ENCODE results near the gene MTA1. TPM values are rescaled to one million over a fixed set of nuclear protein-coding genes. Genes with fewer than 3 reads are reported as not detected.
A peak's percentile ranks its signal among the peaks of the same experiment; 100 is the strongest.

Gene MTA1
- total and polyA plus RNA-seq, 10 of the 15 experiments (the other 5 are each of a cell fraction or from before 2014, with no cell fraction given), result 0.14 to 162 (median 30.6) TPM

DNA sequence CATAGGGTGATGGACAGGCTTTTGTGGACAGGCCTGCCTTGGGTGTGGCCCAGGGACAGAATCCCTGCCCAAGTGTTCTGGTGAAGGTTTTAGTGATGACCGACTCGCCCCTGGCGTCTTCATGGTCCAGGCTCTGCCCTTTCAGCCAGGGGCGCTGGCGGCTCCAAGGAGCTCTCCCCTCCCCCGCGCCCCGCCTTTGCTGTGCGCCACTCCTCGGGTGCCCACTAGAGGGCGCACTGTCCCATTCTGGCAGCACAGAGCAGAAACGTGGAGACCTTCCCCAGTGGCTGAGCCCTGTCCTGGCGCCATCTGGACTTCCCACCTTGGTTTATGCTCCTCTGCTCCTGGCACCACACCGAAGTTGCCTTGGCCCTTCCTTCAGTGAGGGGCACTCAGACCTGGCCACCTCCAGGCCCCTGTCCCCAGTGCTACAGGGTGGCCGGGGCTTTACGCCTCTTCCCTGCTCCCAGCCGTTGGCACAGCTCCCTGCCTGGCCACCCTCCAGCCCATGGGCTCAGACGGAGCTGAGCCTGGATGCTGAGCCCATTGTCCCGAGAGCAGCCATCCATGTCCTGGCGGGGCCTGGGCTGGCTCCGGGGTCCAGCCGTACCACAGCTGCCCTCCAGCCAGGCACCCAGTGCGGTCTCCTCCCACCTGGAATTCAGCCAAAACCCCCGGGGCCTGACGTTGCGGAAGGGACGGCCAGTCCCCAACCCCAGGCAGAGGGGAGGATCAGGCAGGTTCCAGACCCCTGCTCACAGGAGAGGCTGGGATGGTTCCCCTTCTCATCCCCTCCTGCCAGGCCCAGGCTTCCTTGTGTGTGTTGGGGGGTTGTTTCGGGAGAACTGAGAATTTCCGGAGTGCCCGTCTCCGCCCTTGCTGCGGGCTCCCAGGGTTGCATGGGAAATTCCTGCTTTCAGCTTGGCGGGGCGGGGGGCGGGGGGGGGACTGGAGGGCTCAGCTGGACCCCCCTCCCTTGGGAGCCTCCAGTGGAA lies 61.5 kb downstream of the MTA1 start:
- in situ Hi-C loops (cut with MboI), result no loop called here
- peak overlapping the region; percentile 5; the same call in 1 of the 2 replicates for H3K9ac ChIP-seq (ENCODE audit: control insufficient read depth, insufficient read depth, low read length)
- no peak overlapping the region; the same call in 1 of the 2 replicates for H3K27ac ChIP-seq (ENCODE audit: control insufficient read depth, insufficient read depth)
- no peaks in the 10 kb centered on the region; the same call in 2 of the 3 replicates for H3K9me3 ChIP-seq (replicated peaks; ENCODE audit: control insufficient read depth, insufficient read depth, low read length)
- no TSS peak for BruUV-seq (replicated peaks)
- peaks cover 2% of the 10 kb centered on the region in 2 experiments; a peak in 3 of 4 replicates for H3K27me3 ChIP-seq (replicated peaks in 1 of 2; ENCODE audit: control insufficient read depth in 2 of 2, insufficient read depth in 2 of 2, low read length in 1 of 2)
- peak overlapping the region; percentile 77 for H2AFZ ChIP-seq (ENCODE audit: control insufficient read depth, low read depth, low read length)
- SMC1A ChIA-PET (ENCODE audit: uncharacterized antibody, unreplicated experiment), result interaction anchor here (0.7 to 2.4 kb wide), 6 partner anchors 9 to 110 kb away, joined by 3 to 39 read pairs (median 4); partner anchors contain the start of genes TEDC1 and TEX22
- peak; percentile 91 for FAIRE-seq
- intact Hi-C loops (cut with micrococcal nuclease; ENCODE audit: unreplicated experiment), result loop anchor here (1.0 to 10.0 kb wide), 2 partner anchors 8 to 416 kb away; partner anchors contain the start of gene GPR132
- POLR2A ChIA-PET, result interaction anchor here (0.6 to 2.2 kb wide), 2 partner anchors 9 to 82 kb away, joined by 3 to 23 read pairs; no protein-coding TSS in a partner anchor
- H4K20me1 ChIP-seq (ENCODE audit: control insufficient read depth, insufficient read depth), result no peaks in the 10 kb centered on the region
- peak overlapping the region; percentile 25; the same call in 1 of the 2 replicates for H3K4me3 ChIP-seq
- H3K79me2 ChIP-seq (ENCODE audit: control insufficient read depth, insufficient read depth, low read length), result no peaks in the 10 kb centered on the region
- H3K4me1 ChIP-seq (ENCODE audit: control insufficient read depth, insufficient read depth, low read length), result peaks cover 23% of the 10 kb centered on the region
- 5% methylated on average over 33 of the region's 35 CpGs for WGBS (ENCODE audit: insufficient coverage, insufficient replicate concordance, low lambda C conversion rate, missing lambda C conversion rate)
- DNase-seq (ENCODE audit: low read depth, low spot score), result no peak
- no peaks in the 10 kb centered on the region for H3K36me3 ChIP-seq (ENCODE audit: control insufficient read depth in 2 of 2, insufficient read depth in 2 of 2, low read length in 1 of 2)
- CTCF ChIA-PET, result interaction anchor here (0.6 to 2.9 kb wide), 26 partner anchors 10 to 1364 kb away, joined by 3 to 103 read pairs (median 4); partner anchors contain the start of genes BRF1 and TEDC1
- H3K4me2 ChIP-seq (ENCODE audit: control insufficient read depth, insufficient read depth), result peak overlapping the region; percentile 77
- RAD21 ChIA-PET (ENCODE audit: unreplicated experiment), result interaction anchor here (0.6 to 2.3 kb wide), 12 partner anchors 9 to 435 kb away, joined by 3 to 74 read pairs (median 4); no protein-coding TSS in a partner anchor
- peak; percentile 83 for ATAC-seq
- TF ChIP-seq HDAC2 (IDR thresholded peaks at IDR 0.05) (no peak), TCF12 (IDR thresholded peaks at IDR 0.05; ENCODE audit: low read depth, low read length) (peak; percentile 63; the same call in 1 of the 2 replicates), PML (IDR thresholded peaks at IDR 0.05; ENCODE audit: low read length) (no peak), CBX5 (IDR thresholded peaks at IDR 0.05; ENCODE audit: low read depth) (peak; percentile 85; the same call in 1 of the 2 replicates), CBFB (IDR thresholded peaks at IDR 0.05; ENCODE audit: low read depth) (no peak), TAF1 (IDR thresholded peaks at IDR 0.05; ENCODE audit: borderline replicate concordance, low read depth, low read length) (no peak), RELA (IDR thresholded peaks at IDR 0.05; ENCODE audit: borderline replicate concordance, partially characterized antibody) (no peak), STAT3 (IDR thresholded peaks at IDR 0.05; ENCODE audit: low read depth, low read length) (no peak), YBX1 (IDR thresholded peaks at IDR 0.05) (no peak), ETV6 (conservative IDR thresholded peaks at IDR 0.05 in 1 of 2, IDR thresholded peaks at IDR 0.05 in 1 of 2; ENCODE audit: borderline replicate concordance in 1 of 2, low read depth in 1 of 2) (no peak), ZNF217 (IDR thresholded peaks at IDR 0.05) (peak; percentile 37; the same call in 1 of the 2 replicates), NFYB (IDR thresholded peaks at IDR 0.05; ENCODE audit: insufficient read depth, low read depth, low read length) (no peak), SIN3A (IDR thresholded peaks at IDR 0.05; ENCODE audit: low read depth, low read length) (peak; percentile 23; the same call in 1 of the 2 replicates), SREBF1 (IDR thresholded peaks at IDR 0.05; ENCODE audit: low read length) (no peak), CREM (IDR thresholded peaks at IDR 0.05; ENCODE audit: low read depth) (0 out of 2 replicates have a peak, but pooled peaks have one; percentile 32), SIX5 (IDR thresholded peaks at IDR 0.05; ENCODE audit: low read depth, low read length, severe bottlenecking) (no peak), MYC (IDR thresholded peaks at IDR 0.05; ENCODE audit: insufficient read depth, insufficient read length, insufficient replicate concordance, low read length, severe bottlenecking) (no peak)
- TF ChIP-seq, protein P1, sequence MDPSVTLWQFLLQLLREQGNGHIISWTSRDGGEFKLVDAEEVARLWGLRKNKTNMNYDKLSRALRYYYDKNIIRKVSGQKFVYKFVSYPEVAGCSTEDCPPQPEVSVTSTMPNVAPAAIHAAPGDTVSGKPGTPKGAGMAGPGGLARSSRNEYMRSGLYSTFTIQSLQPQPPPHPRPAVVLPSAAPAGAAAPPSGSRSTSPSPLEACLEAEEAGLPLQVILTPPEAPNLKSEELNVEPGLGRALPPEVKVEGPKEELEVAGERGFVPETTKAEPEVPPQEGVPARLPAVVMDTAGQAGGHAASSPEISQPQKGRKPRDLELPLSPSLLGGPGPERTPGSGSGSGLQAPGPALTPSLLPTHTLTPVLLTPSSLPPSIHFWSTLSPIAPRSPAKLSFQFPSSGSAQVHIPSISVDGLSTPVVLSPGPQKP (IDR thresholded peaks at IDR 0.05; ENCODE audit: low read depth, low read length), result no peak
- TF ChIP-seq, protein P2, sequence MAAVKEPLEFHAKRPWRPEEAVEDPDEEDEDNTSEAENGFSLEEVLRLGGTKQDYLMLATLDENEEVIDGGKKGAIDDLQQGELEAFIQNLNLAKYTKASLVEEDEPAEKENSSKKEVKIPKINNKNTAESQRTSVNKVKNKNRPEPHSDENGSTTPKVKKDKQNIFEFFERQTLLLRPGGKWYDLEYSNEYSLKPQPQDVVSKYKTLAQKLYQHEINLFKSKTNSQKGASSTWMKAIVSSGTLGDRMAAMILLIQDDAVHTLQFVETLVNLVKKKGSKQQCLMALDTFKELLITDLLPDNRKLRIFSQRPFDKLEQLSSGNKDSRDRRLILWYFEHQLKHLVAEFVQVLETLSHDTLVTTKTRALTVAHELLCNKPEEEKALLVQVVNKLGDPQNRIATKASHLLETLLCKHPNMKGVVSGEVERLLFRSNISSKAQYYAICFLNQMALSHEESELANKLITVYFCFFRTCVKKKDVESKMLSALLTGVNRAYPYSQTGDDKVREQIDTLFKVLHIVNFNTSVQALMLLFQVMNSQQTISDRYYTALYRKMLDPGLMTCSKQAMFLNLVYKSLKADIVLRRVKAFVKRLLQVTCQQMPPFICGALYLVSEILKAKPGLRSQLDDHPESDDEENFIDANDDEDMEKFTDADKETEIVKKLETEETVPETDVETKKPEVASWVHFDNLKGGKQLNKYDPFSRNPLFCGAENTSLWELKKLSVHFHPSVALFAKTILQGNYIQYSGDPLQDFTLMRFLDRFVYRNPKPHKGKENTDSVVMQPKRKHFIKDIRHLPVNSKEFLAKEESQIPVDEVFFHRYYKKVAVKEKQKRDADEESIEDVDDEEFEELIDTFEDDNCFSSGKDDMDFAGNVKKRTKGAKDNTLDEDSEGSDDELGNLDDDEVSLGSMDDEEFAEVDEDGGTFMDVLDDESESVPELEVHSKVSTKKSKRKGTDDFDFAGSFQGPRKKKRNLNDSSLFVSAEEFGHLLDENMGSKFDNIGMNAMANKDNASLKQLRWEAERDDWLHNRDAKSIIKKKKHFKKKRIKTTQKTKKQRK (IDR thresholded peaks at IDR 0.05; ENCODE audit: low read depth, low read length), result no peak
